CD4-positive, alpha-beta memory T cell (primary cell): ENCODE measurements around the gene VAMP1. TPM values are rescaled to one million over a fixed set of nuclear protein-coding genes. Genes with fewer than 3 reads are reported as not detected.
"Not testable (repeated sequence)": the region's sequence is repeated elsewhere in the genome, so short reads cannot be mapped to it uniquely, and the experiment has no call there.

Experiments
- CTCF ChIA-PET: fragments of 350-600 bp; sonication (Branson Sonifier 250); formaldehyde crosslinking; loops from one replicate; lab custom pipeline; 2021; ENCODE audit warnings: inconsistent platforms; ENCODE audit not compliant: partially characterized antibody; lab: Charles Lee
- POLR2A ChIA-PET: fragments of 350-600 bp; sonication (Branson Sonifier 250); formaldehyde crosslinking; loops from one replicate; lab custom pipeline; 2021; ENCODE audit not compliant: partially characterized antibody; lab: Charles Lee
- DNase-seq, 5 donors: peaks; one replicate each; pipeline versions ENCODE4 v3.0.0 to v3.0.0-alpha.2; 2020 to 2022; ENCODE audit warnings: mixed read lengths in 1 of 5
- H3K27ac ChIP-seq: one replicate; pipeline ENCODE4 v1.7.0; 2013; ENCODE audit warnings: low read depth, low read length
- H3K27me3 ChIP-seq: 2 replicates; pipeline ENCODE4 v1.7.0; 2013; ENCODE audit warnings: mild to moderate bottlenecking, low read length, moderate library complexity; ENCODE audit not compliant: insufficient read depth
- H3K36me3 ChIP-seq: 2 replicates; pipeline ENCODE4 v1.7.0; 2013; ENCODE audit warnings: mild to moderate bottlenecking, low read length, moderate library complexity; ENCODE audit not compliant: insufficient read depth
- H3K4me1 ChIP-seq: 2 replicates; pipeline ENCODE4 v1.7.0; 2013; ENCODE audit warnings: mild to moderate bottlenecking, low read length, moderate library complexity; ENCODE audit not compliant: insufficient read depth
- H3K4me3 ChIP-seq, 2 donors: one replicate each; pipeline ENCODE4 v1.7.0; 2013; ENCODE audit warnings: low read length in 2 of 2, mild to moderate bottlenecking in 1 of 2
- H3K9me3 ChIP-seq, 2 donors: one replicate each; pipeline ENCODE4 v1.7.0; 2013; ENCODE audit warnings: low read length in 2 of 2, control low read depth in 1 of 2; ENCODE audit not compliant: control insufficient read depth in 1 of 2
- H3K27ac Mint-ChIP-seq, 7 donors: one replicate each; pipeline ENCODE4 v1.8.0; 2020 to 2021; ENCODE audit warnings: mixed read lengths in 7 of 7, mild to moderate bottlenecking in 6 of 7, inconsistent platforms in 3 of 7, moderate library complexity in 3 of 7
- H3K27me3 Mint-ChIP-seq, 2 donors: one replicate each; pipeline ENCODE4 v1.8.0; 2020 to 2021; ENCODE audit warnings: mixed read lengths in 2 of 2
- H3K36me3 Mint-ChIP-seq, 2 donors: one replicate each; pipeline ENCODE4 v1.8.0; 2020 to 2021; ENCODE audit warnings: mixed read lengths in 2 of 2, inconsistent platforms in 1 of 2, mild to moderate bottlenecking in 1 of 2
- H3K4me1 Mint-ChIP-seq, 4 donors: one replicate each; pipeline ENCODE4 v1.8.0; 2020 to 2021; ENCODE audit warnings: mixed read lengths in 4 of 4, mild to moderate bottlenecking in 1 of 4
- H3K4me3 Mint-ChIP-seq, 8 donors: one replicate each; pipeline ENCODE4 v1.8.0; 2020 to 2021; ENCODE audit warnings: mixed read lengths in 8 of 8, mild to moderate bottlenecking in 7 of 8, moderate library complexity in 6 of 8, inconsistent platforms in 3 of 8
- H3K9me3 Mint-ChIP-seq, 8 donors: one replicate each; pipeline ENCODE4 v1.8.0; 2020 to 2021; ENCODE audit warnings: mixed read lengths in 8 of 8, mild to moderate bottlenecking in 5 of 8, inconsistent platforms in 3 of 8, moderate library complexity in 1 of 8
- intact Hi-C: fragments of 100-400 bp; cut with micrococcal nuclease; formaldehyde crosslinking; loops from one replicate; pipeline ENCODE4 v1.15.1; 2023
- polyA plus RNA-seq, 2 donors: library from polyadenylated mRNA; unstranded; fragments of 300-500 nt; fragmentation: Illumina TruSeq; gene quantifications; one replicate each; pipeline ENCODE4 v1.2.3, GENCODE V29; 2021
- total RNA-seq, 2 experiments: library from RNA; stranded (reverse); gene quantifications; one replicate each; pipeline ENCODE4 v1.2.3, GENCODE V29; 2021

The VAMP1 gene
- total RNA-seq: 100 to 1,000 TPM in 1 of 2 experiments, 10 to 100 TPM in 1; 97.7 to 101 TPM
- polyA plus RNA-seq: 10 to 100 TPM; 10.3 to 12.1 TPM

GRCh38 chr12:6470375-6471163, at the start of gene VAMP1:
Gene VAMP1, minus strand, starts transcription at chr12:6470677. Its CDS starts 146 bp downstream, at chr12:6470531.
- Histone ChIP-seq H3K27me3 (no peaks in the 10 kb centered on the region), H3K27ac (peak within 1 kb of the TSS; percentile 64), H3K9me3 (no peaks in the 10 kb centered on the region), H3K4me1 (peaks cover 46% of the 10 kb centered on the region), H3K36me3 (peaks cover 10% of the 10 kb centered on the region), H3K4me3 (peak within 1 kb of the TSS; percentile 74 to 76)
- peak; percentile 95 to 99 (median 96) for DNase-seq
- Mint-ChIP-seq H3K4me1 (peaks cover 35 to 52% (median 48%) of the 10 kb centered on the region in 4 donors), H3K9me3 (no peaks in the 10 kb centered on the region), H3K36me3 (peaks cover 11 to 31% of the 10 kb centered on the region in 2 donors), H3K4me3 (peak within 1 kb of the TSS; percentile 86 to 97 (median 92)), H3K27me3 (no peaks in the 10 kb centered on the region), H3K27ac (peak within 1 kb of the TSS; percentile 90 to 97 (median 94))
- ChIA-PET CTCF (interaction anchor here (0.7 to 5.2 kb wide), 20 partner anchors 9 to 403 kb away, joined by 3 to 84 read pairs (median 4); partner anchors contain the start of genes CD27, GAPDH, MRPL51 and PTMS), POLR2A (interaction anchor here (0.5 to 4.7 kb wide), 41 partner anchors 9 to 491 kb away, joined by 3 to 237 read pairs (median 7); partner anchors contain the start of genes CD27, COPS7A, GAPDH and IFFO1)
- intact Hi-C loops: loop anchor here (1.0 to 2.0 kb wide), 4 partner anchors 23 to 134 kb away; partner anchors contain the start of genes GAPDH and MRPL51

- no peaks in the 10 kb centered on the region for H3K27me3 ChIP-seq
- Mint-ChIP-seq H3K36me3 (peaks cover 57 to 74% of the 10 kb centered on the region in 2 donors), H3K4me1 (peaks cover 0 to 2% (median 0%) of the 10 kb centered on the region in 4 donors), H3K27me3 (no peaks in the 10 kb centered on the region), H3K27ac (peak overlapping the region in 2 of 7 donors; percentile 64 to 79), H3K9me3 (no peaks in the 10 kb centered on the region), H3K4me3 (no peak overlapping the region)
- no peaks in the 10 kb centered on the region for H3K9me3 ChIP-seq
- no peaks in the 10 kb centered on the region for H3K4me1 ChIP-seq
- ChIA-PET CTCF (interaction anchor here (1.5 kb wide), 1 partner anchor 18 kb away, joined by 6 read pairs; no protein-coding TSS in a partner anchor), POLR2A (no interaction called here)
- no peak overlapping the region for H3K27ac ChIP-seq
- intact Hi-C loops: no loop called here
- H3K4me3 ChIP-seq: no peak overlapping the region
- peaks cover 55% of the 10 kb centered on the region for H3K36me3 ChIP-seq
- no peak for DNase-seq
These were observed 49.7 kb upstream of the VAMP1 start for GRCh38 chr12:6520186-6520585.

GRCh38 chr12:6508087-6508486, 37.6 kb upstream of the VAMP1 start:
- ChIA-PET CTCF (interaction anchor here (1.7 kb wide), 1 partner anchor 173 kb away, joined by 4 read pairs; no protein-coding TSS in a partner anchor), POLR2A (interaction anchor here (0.9 to 1.1 kb wide), 2 partner anchors 15 to 27 kb away, joined by 3 to 5 read pairs; partner anchors contain the start of genes GAPDH and MRPL51)
- Mint-ChIP-seq H3K36me3 (peaks cover 38 to 41% of the 10 kb centered on the region in 2 donors), H3K4me1 (peaks cover 4 to 10% (median 7%) of the 10 kb centered on the region in 4 donors), H3K27ac (no peak overlapping the region), H3K9me3 (no peaks in the 10 kb centered on the region), H3K27me3 (no peaks in the 10 kb centered on the region), H3K4me3 (no peak overlapping the region)
- H3K27ac ChIP-seq: no peak overlapping the region
- no peak overlapping the region for H3K4me3 ChIP-seq
- peaks cover 21% of the 10 kb centered on the region for H3K36me3 ChIP-seq
- H3K9me3 ChIP-seq: no peaks in the 10 kb centered on the region
- intact Hi-C loops: no loop called here
- no peaks in the 10 kb centered on the region for H3K27me3 ChIP-seq
- H3K4me1 ChIP-seq: no peaks in the 10 kb centered on the region
- no peak for DNase-seq

GRCh38 chr12:6507102-6507998, 36.9 kb upstream of the VAMP1 start:
- H3K27me3 Mint-ChIP-seq: no peaks in the 10 kb centered on the region
- H3K27me3 ChIP-seq: no peaks in the 10 kb centered on the region
- no peak for DNase-seq
- no peak overlapping the region for H3K27ac ChIP-seq
- POLR2A ChIA-PET: interaction anchor here (0.9 kb wide), 1 partner anchor 27 kb away, joined by 5 read pairs; the partner anchor contains the start of gene GAPDH
- no peak overlapping the region for H3K4me3 Mint-ChIP-seq
- no peaks in the 10 kb centered on the region for H3K9me3 ChIP-seq
- H3K36me3 ChIP-seq: peaks cover 14% of the 10 kb centered on the region
- intact Hi-C loops: no loop called here
- H3K9me3 Mint-ChIP-seq: no peaks in the 10 kb centered on the region
- CTCF ChIA-PET: interaction anchor here (1.7 kb wide), 1 partner anchor 172 kb away, joined by 4 read pairs; no protein-coding TSS in a partner anchor
- no peaks in the 10 kb centered on the region for H3K4me1 ChIP-seq
- peaks cover 4 to 8% (median 7%) of the 10 kb centered on the region in 4 donors for H3K4me1 Mint-ChIP-seq
- H3K27ac Mint-ChIP-seq: peak overlapping the region in 1 of 7 donors; percentile 10
- H3K4me3 ChIP-seq: no peak overlapping the region
- H3K36me3 Mint-ChIP-seq: peaks cover 31 to 34% of the 10 kb centered on the region in 2 donors

- Histone ChIP-seq H3K4me1 (peaks cover 15% of the 10 kb centered on the region), H3K27me3 (no peaks in the 10 kb centered on the region), H3K36me3 (peaks cover 5% of the 10 kb centered on the region), H3K9me3 (no peaks in the 10 kb centered on the region), H3K4me3 (no peak overlapping the region), H3K27ac (no peak overlapping the region)
- peaks cover 3 to 20% of the 10 kb centered on the region in 2 donors for H3K36me3 Mint-ChIP-seq
- H3K9me3 Mint-ChIP-seq: no peaks in the 10 kb centered on the region
- CTCF ChIA-PET: interaction anchor here (1.4 to 2.4 kb wide), 3 partner anchors 34 to 77 kb away, joined by 4 to 10 read pairs (median 5); no protein-coding TSS in a partner anchor
- no peaks in the 10 kb centered on the region for H3K27me3 Mint-ChIP-seq
- POLR2A ChIA-PET: interaction anchor here (2.6 kb wide), 1 partner anchor 30 kb away, joined by 11 read pairs; the partner anchor contains the start of gene VAMP1
- H3K4me1 Mint-ChIP-seq: peaks cover 9 to 13% (median 10%) of the 10 kb centered on the region in 4 donors
- no peak for DNase-seq
- intact Hi-C loops: no loop called here
- H3K27ac Mint-ChIP-seq: peak overlapping the region in 1 of 7 donors; percentile 13
- H3K4me3 Mint-ChIP-seq: no peak overlapping the region
These were observed 30.0 kb upstream of the VAMP1 start for GRCh38 chr12:6500466-6500865.

GRCh38 chr12:6497291-6497690, 26.8 kb upstream of the VAMP1 start:
- DNase-seq, H3K9me3 Mint-ChIP-seq, intact Hi-C loops, H3K27ac ChIP-seq, H3K9me3 ChIP-seq, H3K27me3 Mint-ChIP-seq, H3K36me3 ChIP-seq, H3K4me3 ChIP-seq, H3K27me3 ChIP-seq: not testable (repeated sequence)
- POLR2A ChIA-PET: interaction anchor here (1.3 to 7.8 kb wide), 3 partner anchors 27 to 57 kb away, joined by 3 to 97 read pairs (median 7); partner anchors contain the start of genes GAPDH and VAMP1
- Mint-ChIP-seq H3K27ac (peak overlapping the region in 4 of 7 donors; percentile 50 to 87 (median 74)), H3K4me1 (peaks cover 27 to 39% (median 31%) of the 10 kb centered on the region in 4 donors), H3K36me3 (peaks cover 5 to 29% of the 10 kb centered on the region in 2 donors), H3K4me3 (peak overlapping the region in 1 of 8 donors; percentile 26)
- peaks cover 34% of the 10 kb centered on the region for H3K4me1 ChIP-seq
- CTCF ChIA-PET: interaction anchor here (0.6 to 3.1 kb wide), 6 partner anchors 15 to 123 kb away, joined by 3 to 24 read pairs (median 4); no protein-coding TSS in a partner anchor
